ENCODE results near the gene WARS2. TPM values are rescaled to one million over a fixed set of nuclear protein-coding genes. Genes with fewer than 3 reads are reported as not detected.

Gene WARS2
- total RNA-seq, 2 donors from 2014 or later: 19.4 to 21.3 TPM

- ATAC-seq (replicated peaks in 1 of 2) (no peak), DNase-seq (no peak)
- peaks cover 13% of the 10 kb centered on the region for H3K4me1 Mint-ChIP-seq (ENCODE audit: low read depth)
- H3K27me3 Mint-ChIP-seq (ENCODE audit: low read depth): peaks cover 73% of the 10 kb centered on the region
- peaks cover 4 to 13% of the 10 kb centered on the region in 2 donors for H3K36me3 Mint-ChIP-seq (ENCODE audit: insufficient read depth in 2 of 2)
- no peak overlapping the region for H3K4me3 Mint-ChIP-seq
- no peak overlapping the region for H3K27ac Mint-ChIP-seq
- peaks cover 0 to 5% of the 10 kb centered on the region in 2 donors for H3K9me3 Mint-ChIP-seq
These were observed 133.1 kb downstream of the WARS2 start for GRCh38 chr1:119007339-119007669.

- no peak for DNase-seq
- Mint-ChIP-seq H3K4me3 (peak overlapping the region; percentile 25 to 50), H3K27ac (no peak overlapping the region), H3K27me3 (ENCODE audit: low read depth) (peaks cover 78% of the 10 kb centered on the region), H3K36me3 (ENCODE audit: insufficient read depth in 2 of 2) (peaks cover 4 to 8% of the 10 kb centered on the region in 2 donors), H3K9me3 (peaks cover 0 to 4% of the 10 kb centered on the region in 2 donors), H3K4me1 (ENCODE audit: low read depth) (peaks cover 19% of the 10 kb centered on the region)
- no peak for ATAC-seq (replicated peaks in 1 of 2)
These were observed 133.8 kb downstream of the WARS2 start for GRCh38 chr1:119006406-119007279.

DNA sequence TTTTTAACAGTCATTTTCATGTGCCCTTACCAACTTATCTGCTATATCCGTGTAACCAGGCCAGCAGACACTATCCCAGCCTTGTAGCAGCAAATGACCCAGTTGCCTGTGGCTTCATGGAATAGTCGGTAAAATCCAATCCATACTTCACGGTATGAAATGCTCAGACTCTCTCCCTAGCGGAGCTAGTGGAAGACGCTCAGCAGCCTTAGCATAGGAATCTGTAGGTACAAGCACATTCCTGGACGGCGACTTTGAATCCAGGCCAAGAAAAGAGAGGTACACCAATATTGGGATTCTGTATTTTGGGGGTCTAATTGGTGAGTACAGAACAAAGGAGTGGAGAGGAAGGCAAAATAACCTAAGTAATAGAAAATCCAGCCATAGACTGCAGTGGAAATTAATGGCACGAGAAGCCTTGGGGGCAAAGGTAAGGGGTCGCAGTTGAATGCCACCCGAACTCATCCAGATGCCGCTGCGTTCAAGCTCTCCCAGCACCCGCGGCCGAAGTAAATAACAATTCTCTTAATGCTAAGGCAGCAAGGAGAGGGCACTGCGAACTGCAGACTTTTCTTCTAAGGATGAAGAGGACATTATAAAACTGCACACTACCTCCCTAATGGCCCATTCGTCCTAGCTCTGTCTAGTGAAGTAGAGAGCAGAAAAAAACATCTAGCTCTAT, 134.6 kb downstream of the WARS2 start:
- Mint-ChIP-seq H3K9me3 (peaks cover 0 to 4% of the 10 kb centered on the region in 2 donors), H3K27me3 (ENCODE audit: low read depth) (peaks cover 78% of the 10 kb centered on the region), H3K27ac (no peak overlapping the region), H3K36me3 (ENCODE audit: insufficient read depth in 2 of 2) (peaks cover 4 to 8% of the 10 kb centered on the region in 2 donors), H3K4me1 (ENCODE audit: low read depth) (peaks cover 21% of the 10 kb centered on the region), H3K4me3 (peak overlapping the region; percentile 25 to 50)
- DNase-seq (no peak), ATAC-seq (replicated peaks in 1 of 2) (no peak)

DNA sequence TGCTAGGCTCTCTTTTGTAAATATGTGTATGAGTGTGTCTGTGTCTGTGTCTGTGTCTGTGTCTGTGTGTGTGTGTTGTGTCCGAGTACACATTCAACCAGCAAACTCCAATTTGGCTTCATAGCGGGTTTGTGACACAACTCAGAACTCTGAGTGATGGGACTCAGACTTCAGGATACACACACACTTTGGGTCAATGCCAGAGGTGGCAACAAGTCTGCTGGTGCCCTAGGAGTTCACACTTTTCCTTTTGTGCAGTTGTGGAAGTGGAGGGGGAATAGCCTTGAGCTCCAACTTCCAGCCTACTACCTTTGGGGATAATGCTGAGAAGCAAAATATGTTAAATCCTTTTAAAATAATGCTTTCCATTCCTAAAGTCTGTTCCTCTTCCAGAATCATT, 135.7 kb downstream of the WARS2 start:
- Mint-ChIP-seq H3K27ac (no peak overlapping the region), H3K4me1 (ENCODE audit: low read depth) (peaks cover 31% of the 10 kb centered on the region), H3K9me3 (peaks cover 0 to 4% of the 10 kb centered on the region in 2 donors), H3K4me3 (no peak overlapping the region), H3K36me3 (ENCODE audit: insufficient read depth in 2 of 2) (peaks cover 4 to 10% of the 10 kb centered on the region in 2 donors), H3K27me3 (ENCODE audit: low read depth) (peaks cover 77% of the 10 kb centered on the region)
- ATAC-seq (replicated peaks in 1 of 2) (no peak), DNase-seq (no peak)

DNA sequence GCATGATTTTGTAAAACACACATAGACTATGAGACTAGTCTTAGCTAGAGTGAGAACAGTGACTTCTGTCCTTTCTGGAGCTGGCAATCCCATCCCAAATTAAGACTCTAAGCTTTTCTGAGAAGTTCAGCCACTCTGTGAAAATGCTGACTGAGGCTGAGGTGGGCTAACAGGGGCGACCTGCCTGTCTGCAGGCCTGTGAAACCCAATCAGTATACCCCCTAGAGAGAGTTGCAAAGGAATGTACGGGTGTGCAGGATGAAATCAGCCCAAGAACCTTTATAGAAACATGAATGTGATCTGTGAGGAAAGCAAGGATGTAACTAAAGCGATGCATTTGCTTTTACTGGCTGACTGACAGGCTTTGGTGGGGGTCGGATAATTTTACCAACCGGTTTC, 136.3 kb downstream of the WARS2 start:
- no peak for DNase-seq
- H3K4me1 Mint-ChIP-seq (ENCODE audit: low read depth): peaks cover 31% of the 10 kb centered on the region
- H3K4me3 Mint-ChIP-seq: no peak overlapping the region
- peaks cover 4 to 10% of the 10 kb centered on the region in 2 donors for H3K36me3 Mint-ChIP-seq (ENCODE audit: insufficient read depth in 2 of 2)
- no peak for ATAC-seq (replicated peaks in 1 of 2)
- no peak overlapping the region for H3K27ac Mint-ChIP-seq
- peaks cover 77% of the 10 kb centered on the region for H3K27me3 Mint-ChIP-seq (ENCODE audit: low read depth)
- H3K9me3 Mint-ChIP-seq: peaks cover 0 to 4% of the 10 kb centered on the region in 2 donors

DNA sequence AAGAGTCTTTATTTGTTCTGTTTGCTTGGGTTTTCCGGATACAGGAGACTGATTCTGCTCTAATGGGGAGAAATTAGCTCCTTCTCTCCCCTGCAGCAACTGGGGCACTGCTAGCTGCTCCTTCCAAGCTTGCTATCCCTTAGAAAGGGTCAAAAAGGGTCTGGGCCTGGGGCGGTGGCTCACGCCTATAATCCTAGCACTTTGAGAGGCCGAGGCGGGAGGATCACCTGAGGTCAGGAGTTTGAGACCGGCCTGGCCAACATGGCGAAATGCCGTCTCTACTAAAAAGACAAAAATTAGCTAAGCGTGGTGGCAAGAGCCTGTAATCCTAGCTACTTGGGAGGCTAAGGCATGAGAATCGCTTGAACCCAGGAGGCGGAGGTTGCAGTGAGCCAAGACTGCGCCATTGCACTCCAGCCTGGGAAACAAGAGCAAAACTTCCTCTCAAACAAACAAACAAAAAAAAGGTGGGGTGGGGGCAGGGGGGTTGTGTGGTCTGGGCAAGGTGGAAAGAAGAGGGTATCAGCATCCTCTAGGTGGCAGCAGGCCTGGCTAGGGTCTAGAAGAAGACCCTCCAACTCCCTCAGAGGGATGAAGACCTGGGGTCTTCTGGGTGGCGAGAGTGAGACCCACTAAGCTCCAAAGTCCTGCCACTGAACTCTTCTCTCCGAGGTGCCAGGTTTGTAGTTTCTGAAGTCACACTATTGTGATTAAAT, 136.9 kb downstream of the WARS2 start:
- DNase-seq (no peak), ATAC-seq (replicated peaks in 1 of 2) (no peak)
- Mint-ChIP-seq H3K27me3 (ENCODE audit: low read depth) (peaks cover 77% of the 10 kb centered on the region), H3K4me3 (no peak overlapping the region), H3K9me3 (peaks cover 0 to 4% of the 10 kb centered on the region in 2 donors), H3K36me3 (ENCODE audit: insufficient read depth in 2 of 2) (peaks cover 2 to 8% of the 10 kb centered on the region in 2 donors), H3K4me1 (ENCODE audit: low read depth) (peaks cover 28% of the 10 kb centered on the region), H3K27ac (no peak overlapping the region)

DNA sequence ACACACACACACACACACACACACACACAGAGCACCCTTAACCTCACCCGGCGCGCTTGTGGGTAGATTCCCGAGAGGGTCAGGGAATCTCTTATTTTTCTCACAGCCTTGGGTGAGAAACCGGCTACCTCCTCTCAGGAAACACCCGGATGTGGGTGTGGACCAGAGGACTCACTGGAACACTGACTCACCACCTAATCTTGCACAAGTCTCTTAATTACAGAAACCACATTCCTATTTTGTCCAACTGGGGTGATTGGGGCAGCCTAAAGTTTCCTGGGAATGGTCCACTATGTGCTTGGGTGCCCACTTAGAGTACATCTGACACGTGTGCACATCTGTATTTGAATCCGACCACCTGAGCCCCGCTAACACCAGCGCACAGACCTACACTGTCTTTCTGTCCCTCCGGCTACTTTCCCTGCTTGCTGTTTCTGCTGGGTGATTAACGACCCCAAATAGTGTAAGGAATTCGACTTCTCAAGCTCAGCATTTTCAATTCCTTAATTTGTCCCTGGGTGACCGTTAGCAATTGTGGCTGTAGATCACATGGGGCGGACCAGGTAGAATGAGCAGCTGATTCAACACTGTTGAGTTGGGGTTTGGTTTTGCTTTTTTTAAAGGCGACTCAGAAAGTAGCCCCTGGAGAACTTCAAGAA, 138.3 kb downstream of the WARS2 start:
- no peak overlapping the region for H3K27ac Mint-ChIP-seq
- H3K4me1 Mint-ChIP-seq (ENCODE audit: low read depth): peaks cover 25% of the 10 kb centered on the region
- peak in 1 of 2 donors; percentile 48 for ATAC-seq (replicated peaks in 1 of 2)
- DNase-seq: no peak
- H3K4me3 Mint-ChIP-seq: peak overlapping the region; percentile 60 to 65
- peaks cover 80% of the 10 kb centered on the region for H3K27me3 Mint-ChIP-seq (ENCODE audit: low read depth)
- H3K36me3 Mint-ChIP-seq (ENCODE audit: insufficient read depth in 2 of 2): peaks cover 2 to 6% of the 10 kb centered on the region in 2 donors
- peaks cover 0 to 4% of the 10 kb centered on the region in 2 donors for H3K9me3 Mint-ChIP-seq

GRCh38 chr1:119001181-119002027, 139.0 kb downstream of the WARS2 start:
- H3K27ac Mint-ChIP-seq: no peak overlapping the region
- H3K27me3 Mint-ChIP-seq (ENCODE audit: low read depth): peaks cover 82% of the 10 kb centered on the region
- no peak for ATAC-seq (replicated peaks in 1 of 2)
- H3K36me3 Mint-ChIP-seq (ENCODE audit: insufficient read depth in 2 of 2): peaks cover 2 to 6% of the 10 kb centered on the region in 2 donors
- peaks cover 23% of the 10 kb centered on the region for H3K4me1 Mint-ChIP-seq (ENCODE audit: low read depth)
- no peak for DNase-seq
- peaks cover 0 to 4% of the 10 kb centered on the region in 2 donors for H3K9me3 Mint-ChIP-seq
- H3K4me3 Mint-ChIP-seq: peak overlapping the region; percentile 60 to 65

GRCh38 chr1:119000371-119001180, 139.9 kb downstream of the WARS2 start:
- H3K9me3 Mint-ChIP-seq: peaks cover 0 to under 1% of the 10 kb centered on the region in 2 donors
- H3K27ac Mint-ChIP-seq: no peak overlapping the region
- DNase-seq (peak in 1 of 2 donors; percentile 40), ATAC-seq (replicated peaks in 1 of 2) (no peak)
- H3K4me1 Mint-ChIP-seq (ENCODE audit: low read depth): peaks cover 24% of the 10 kb centered on the region
- H3K4me3 Mint-ChIP-seq: peak overlapping the region; percentile 44 to 57
- peaks cover 81% of the 10 kb centered on the region for H3K27me3 Mint-ChIP-seq (ENCODE audit: low read depth)
- H3K36me3 Mint-ChIP-seq (ENCODE audit: insufficient read depth in 2 of 2): peaks cover 2 to 3% of the 10 kb centered on the region in 2 donors

DNA sequence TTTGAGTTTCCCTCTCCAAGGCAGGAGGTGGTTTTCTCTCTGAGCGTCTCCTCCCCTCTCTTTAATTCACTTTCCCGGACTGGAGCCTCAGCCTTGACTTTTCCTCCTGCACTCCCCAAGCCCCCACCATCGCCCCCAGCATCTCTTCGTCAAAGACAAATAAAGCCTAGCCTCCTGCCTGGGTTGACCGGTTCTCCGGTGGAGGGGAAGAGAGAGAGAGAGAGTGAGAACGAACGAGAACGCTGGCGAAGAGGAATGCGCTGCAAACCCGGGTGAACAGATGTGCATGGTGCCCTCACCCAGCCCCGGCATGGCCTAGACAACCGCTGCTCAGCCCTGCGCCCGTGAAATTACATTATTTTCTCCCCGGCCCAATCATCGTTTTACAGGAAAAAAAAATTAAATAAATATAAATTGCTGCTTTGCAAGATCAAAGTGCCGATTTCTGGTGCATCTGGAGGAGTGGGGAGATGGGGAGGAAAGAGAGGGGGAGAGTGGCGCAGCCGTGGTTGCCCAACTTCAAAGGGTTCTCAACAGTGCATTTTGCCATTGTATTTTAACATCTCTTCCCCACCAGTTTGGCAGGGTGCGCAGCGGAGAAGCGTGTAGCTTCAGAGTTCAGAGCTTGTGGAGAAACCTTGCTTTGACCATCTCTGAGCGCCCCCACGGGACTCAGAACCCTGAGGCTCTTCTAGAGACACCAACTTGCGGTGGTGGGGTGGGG, 140.9 kb downstream of the WARS2 start:
- H3K4me3 Mint-ChIP-seq: peak overlapping the region in 1 of 2 donors; percentile 22
- no peaks in the 10 kb centered on the region for H3K9me3 Mint-ChIP-seq
- DNase-seq (no peak), ATAC-seq (replicated peaks in 1 of 2) (no peak)
- peaks cover 80% of the 10 kb centered on the region for H3K27me3 Mint-ChIP-seq (ENCODE audit: low read depth)
- peaks cover 2% of the 10 kb centered on the region in 2 donors for H3K36me3 Mint-ChIP-seq (ENCODE audit: insufficient read depth in 2 of 2)
- H3K4me1 Mint-ChIP-seq (ENCODE audit: low read depth): peaks cover 25% of the 10 kb centered on the region
- H3K27ac Mint-ChIP-seq: no peak overlapping the region

DNA sequence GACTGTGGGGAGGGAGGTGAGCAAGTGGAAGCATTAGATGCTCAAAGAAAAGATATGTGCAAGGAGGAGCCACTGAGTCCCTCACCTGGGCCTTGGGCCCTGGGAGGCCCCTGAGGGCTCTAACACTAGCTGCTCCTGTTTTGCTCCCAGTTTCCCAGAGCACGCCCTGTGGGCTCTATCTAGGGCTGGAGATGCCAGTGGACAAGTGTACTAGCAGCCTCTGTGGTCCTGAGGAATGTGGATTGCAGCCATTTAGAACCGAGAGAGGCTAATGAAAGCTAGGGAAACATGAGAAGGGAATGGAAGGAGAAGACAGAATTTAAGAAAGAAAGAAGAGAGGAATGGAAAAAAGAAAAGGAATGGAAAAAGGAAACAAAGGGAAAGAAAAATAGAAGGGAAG, 142.3 kb downstream of the WARS2 start:
- ATAC-seq (replicated peaks in 1 of 2): no peak
- peaks cover 25% of the 10 kb centered on the region for H3K4me1 Mint-ChIP-seq (ENCODE audit: low read depth)
- DNase-seq: no peak
- H3K36me3 Mint-ChIP-seq (ENCODE audit: insufficient read depth in 2 of 2): peaks cover 2 to 6% of the 10 kb centered on the region in 2 donors
- no peak overlapping the region for H3K27ac Mint-ChIP-seq
- no peak overlapping the region for H3K4me3 Mint-ChIP-seq
- H3K9me3 Mint-ChIP-seq: peaks cover 0 to 2% of the 10 kb centered on the region in 2 donors
- H3K27me3 Mint-ChIP-seq (ENCODE audit: low read depth): peaks cover 80% of the 10 kb centered on the region

Data from activated T-cell treated with anti-CD3 and anti-CD28 coated beads, Interleukin-2, amount 50 U/mL, for 72 hours (primary cell).